ENCODE measurements around the gene PRCC. TPM values are rescaled to one million over a fixed set of nuclear protein-coding genes. Genes with fewer than 3 reads are reported as not detected.

PRCC gene
- total RNA-seq, 4 donors from 2014 or later, result 25.1 to 44.6 (median 30.8) TPM

DNA sequence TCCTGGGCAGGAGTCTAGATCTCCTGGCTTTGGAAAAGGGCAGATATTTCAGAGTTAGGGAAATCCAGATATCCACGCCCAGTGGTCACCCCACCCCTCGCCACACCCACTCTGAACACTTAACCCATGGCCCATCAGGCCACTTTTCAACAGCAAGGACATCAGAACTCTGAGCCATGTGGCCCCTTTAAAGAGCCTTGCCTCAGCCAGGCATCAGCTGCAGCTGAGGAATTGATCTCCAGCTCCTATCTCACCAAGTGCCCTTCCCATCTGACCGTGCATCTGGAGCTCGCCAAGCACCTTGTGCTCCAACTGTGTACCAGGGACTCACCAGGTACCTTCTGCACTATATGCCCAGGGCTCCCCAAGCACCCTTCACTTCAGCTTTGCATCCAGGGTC lies 69.6 kb downstream of the PRCC start:
- H3K27ac ChIP-seq, result no peak overlapping the region
- no peak for DNase-seq (ENCODE audit: low spot score in 2 of 2)
- WGBS, 2 donors, result 71 to 85% methylated on average over 4 of the region's 4 CpGs
- H3K4me3 ChIP-seq, result no peak overlapping the region
- peaks cover 0 to 47% of the 10 kb centered on the region in 2 donors for H3K27me3 ChIP-seq
- TF ChIP-seq POLR2A (IDR thresholded peaks at IDR 0.05) (no peak), EP300 (IDR thresholded peaks at IDR 0.05) (no peak), CTCF (IDR thresholded peaks at IDR 0.05) (no peak)
- H3K36me3 ChIP-seq, result no peaks in the 10 kb centered on the region
- no peaks in the 10 kb centered on the region for H3K4me1 ChIP-seq
- no peaks in the 10 kb centered on the region for H3K9me3 ChIP-seq

- Histone ChIP-seq H3K4me3 (no peak overlapping the region), H3K4me1 (no peaks in the 10 kb centered on the region), H3K27me3 (peaks cover 0 to 58% of the 10 kb centered on the region in 2 donors), H3K9me3 (no peaks in the 10 kb centered on the region), H3K27ac (no peak overlapping the region), H3K36me3 (no peaks in the 10 kb centered on the region)
- 27 to 39% methylated on average over 7 of the region's 7 CpGs for WGBS, 2 donors
- TF ChIP-seq CTCF (IDR thresholded peaks at IDR 0.05), result peak; percentile 69 to 91 (median 81)
- TF ChIP-seq POLR2A (IDR thresholded peaks at IDR 0.05), result no peak
- peak in 1 of 2 donors; percentile 50 for DNase-seq (ENCODE audit: low spot score in 2 of 2)
Measured at GRCh38 chr1:156838972-156839371, 71.6 kb downstream of the PRCC start.

DNA sequence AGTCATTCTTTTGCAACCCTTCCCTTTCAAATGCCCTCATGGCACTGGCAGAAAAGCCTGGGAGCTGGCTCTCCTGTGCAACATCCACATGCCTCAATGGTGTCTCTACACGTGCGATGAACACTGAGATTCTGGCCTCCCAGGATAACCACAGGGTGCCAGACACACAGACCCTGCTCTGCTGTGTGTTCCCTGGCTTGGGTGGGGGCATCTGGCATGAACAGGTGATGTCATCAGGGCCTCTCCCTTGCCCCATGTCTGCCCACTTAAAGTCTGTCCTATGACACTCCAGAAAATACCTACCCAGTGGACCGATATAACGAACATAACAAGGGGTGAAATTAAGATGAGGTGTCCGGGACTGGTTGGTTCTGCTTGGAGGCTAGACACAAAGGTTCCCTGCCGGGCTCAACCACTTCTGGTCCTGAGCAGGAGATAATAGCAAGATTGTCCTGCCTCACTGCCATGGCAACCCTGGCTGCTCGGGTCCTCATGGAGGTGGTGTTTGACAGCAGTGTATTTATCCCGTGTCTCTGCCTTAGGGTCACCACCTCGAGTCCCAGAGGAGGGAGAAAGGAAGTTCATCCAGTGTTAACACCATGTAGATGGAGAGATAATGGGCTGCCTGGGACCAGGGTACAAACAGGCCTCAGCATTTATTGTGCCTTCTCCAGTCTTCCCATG lies 72.2 kb downstream of the PRCC start:
- Histone ChIP-seq H3K9me3 (no peaks in the 10 kb centered on the region), H3K36me3 (no peaks in the 10 kb centered on the region), H3K27me3 (peaks cover 0 to 63% of the 10 kb centered on the region in 2 donors), H3K27ac (no peak overlapping the region), H3K4me3 (no peak overlapping the region), H3K4me1 (no peaks in the 10 kb centered on the region)
- no peak for DNase-seq (ENCODE audit: low spot score in 2 of 2)
- 41% methylated on average over 9 of the region's 9 CpGs for WGBS, 2 donors
- no peak for TF ChIP-seq EP300 (IDR thresholded peaks at IDR 0.05)
- no peak for TF ChIP-seq POLR2A (IDR thresholded peaks at IDR 0.05)
- no peak for TF ChIP-seq CTCF (IDR thresholded peaks at IDR 0.05)

DNA sequence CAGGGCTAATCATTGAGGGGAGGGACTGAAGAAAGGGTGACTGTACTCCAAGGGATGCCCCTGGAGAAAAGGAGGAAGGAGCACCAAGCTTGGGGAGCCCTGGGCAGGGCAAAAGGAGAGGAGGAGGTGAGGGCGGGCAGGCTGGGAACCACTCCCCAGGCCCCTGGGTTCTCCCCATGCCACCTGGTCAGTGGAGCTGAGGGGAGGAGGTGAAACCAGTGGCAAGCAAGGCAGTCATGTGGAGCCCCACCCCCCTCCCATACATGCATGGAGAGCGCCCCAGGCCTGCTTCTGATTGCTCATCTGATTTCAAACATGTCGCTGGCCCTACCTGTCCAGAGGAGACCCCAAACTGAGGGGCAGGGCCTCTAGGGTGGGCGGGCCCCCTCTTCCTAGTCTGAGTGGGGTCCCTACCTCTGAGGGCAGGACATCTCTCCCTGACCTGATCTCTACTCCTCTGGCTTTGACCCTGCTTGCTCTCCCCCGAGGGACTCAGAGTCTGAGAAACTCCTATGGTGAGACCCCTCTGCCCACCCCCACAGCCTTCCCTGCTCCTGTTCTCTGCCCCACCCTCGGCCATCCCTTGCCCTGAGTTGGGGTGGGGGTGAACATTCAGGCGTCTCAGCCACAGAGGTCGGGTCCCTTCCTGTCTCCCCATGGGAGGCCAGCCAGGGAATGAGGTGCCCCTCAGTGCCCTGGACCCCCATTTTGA lies 73.0 kb downstream of the PRCC start:
- 62 to 65% methylated on average over 8 of the region's 8 CpGs for WGBS, 2 donors

More for the DNA sequence above, 73.0 kb downstream of the PRCC start:
- TF ChIP-seq CTCF (IDR thresholded peaks at IDR 0.05) (no peak), EP300 (IDR thresholded peaks at IDR 0.05) (no peak), POLR2A (IDR thresholded peaks at IDR 0.05) (no peak)
- Histone ChIP-seq H3K27ac (no peak overlapping the region), H3K9me3 (no peaks in the 10 kb centered on the region), H3K36me3 (no peaks in the 10 kb centered on the region), H3K27me3 (peaks cover 0 to 66% of the 10 kb centered on the region in 2 donors), H3K4me3 (no peak overlapping the region), H3K4me1 (peaks cover 0 to 7% (median 0%) of the 10 kb centered on the region in 4 donors)
- DNase-seq (ENCODE audit: low spot score in 2 of 2), result no peak
